ENCODE data around the gene MED9.

MED9 gene

GRCh38 chr17:17519886-17520285 is 43.1 kb downstream of the MED9 start:
- no peak for DNase-seq

- DNase-seq = no peak
Measured at GRCh38 chr17:17520599-17521232, 43.9 kb downstream of the MED9 start.

GRCh38 chr17:17523001-17523730 is 46.4 kb downstream of the MED9 start:
- DNase-seq = no peak

- DNase-seq = no peak
Measured at GRCh38 chr17:17523731-17524490, 47.1 kb downstream of the MED9 start.

GRCh38 chr17:17525311-17525710 is 48.5 kb downstream of the MED9 start:
- no peak for DNase-seq

- no peak for DNase-seq
Measured at GRCh38 chr17:17525956-17526355, 49.2 kb downstream of the MED9 start.

GRCh38 chr17:17526369-17526768 is 49.6 kb downstream of the MED9 start:
- DNase-seq = no peak

GRCh38 chr17:17527534-17527933 is 50.7 kb downstream of the MED9 start:
- DNase-seq = no peak

GRCh38 chr17:17527956-17528500 is 51.2 kb downstream of the MED9 start:
- no peak for DNase-seq

GRCh38 chr17:17528696-17529652 is 52.2 kb downstream of the MED9 start:
- DNase-seq = no peak

- no peak for DNase-seq
Measured at GRCh38 chr17:17531156-17531555, 54.4 kb downstream of the MED9 start.

GRCh38 chr17:17532991-17533390 is 56.2 kb downstream of the MED9 start:
- no peak for DNase-seq

- no peak for DNase-seq
Measured at GRCh38 chr17:17533901-17534441, 57.2 kb downstream of the MED9 start.

GRCh38 chr17:17535957-17536356 is 59.2 kb downstream of the MED9 start:
- no peak for DNase-seq

GRCh38 chr17:17536702-17537101 is 59.9 kb downstream of the MED9 start:
- DNase-seq = no peak

- no peak for DNase-seq
Measured at GRCh38 chr17:17537311-17538099, 60.7 kb downstream of the MED9 start.

- no peak for DNase-seq
Measured at GRCh38 chr17:17538417-17539391, 61.9 kb downstream of the MED9 start.

GRCh38 chr17:17539591-17539990 is 62.8 kb downstream of the MED9 start:
- no peak for DNase-seq

- no peak for DNase-seq
Measured at GRCh38 chr17:17540278-17540906, 63.6 kb downstream of the MED9 start.
